MCF 10A (cell line): Measurements from ENCODE around the gene YWHAE. TPM values are rescaled to one million over a fixed set of nuclear protein-coding genes. Genes with fewer than 3 reads are reported as not detected.

Experiments
- BruUV-seq: library from RNA; stranded (reverse); fragments of 400-500 nt; replicated peaks from 2 replicates; lab custom pipeline; 2021; lab: Mats Ljungman, UMichigan
- CTCF ChIA-PET: fragments of 300-600 bp; sonication (Branson Sonifier 250); formaldehyde crosslinking; extraction: SDS; loops from one replicate; lab custom pipeline; 2021; ENCODE audit warnings: antibody characterized with exemption, inconsistent platforms; lab: Yijun Ruan, JAX
- POLR2A ChIA-PET: fragments of 300-600, 350-650 bp; sonication (Branson Sonifier 250); formaldehyde crosslinking; extraction: SDS; loops from one replicate; lab custom pipeline; 2020; ENCODE audit warnings: antibody characterized with exemption, inconsistent platforms; lab: Yijun Ruan, JAX
- DNase-seq: peaks from one replicate; pipeline ENCODE4 v3.0.0-alpha.2; 2018; ENCODE audit not compliant: unreplicated experiment
- H3K27ac Mint-ChIP-seq: one replicate; pipeline ENCODE4 v1.8.0; 2022; ENCODE audit warnings: mild to moderate bottlenecking, low read depth, mixed read lengths; ENCODE audit not compliant: unreplicated experiment
- H3K27me3 Mint-ChIP-seq: one replicate; pipeline ENCODE4 v1.8.0; 2022; ENCODE audit warnings: mixed read lengths; ENCODE audit not compliant: insufficient read depth, unreplicated experiment
- H3K36me3 Mint-ChIP-seq: one replicate; pipeline ENCODE4 v1.8.0; 2022; ENCODE audit warnings: mild to moderate bottlenecking, moderate library complexity, mixed read lengths; ENCODE audit not compliant: insufficient read depth, unreplicated experiment
- H3K4me1 Mint-ChIP-seq: one replicate; pipeline ENCODE4 v1.8.0; 2022; ENCODE audit warnings: mixed read lengths; ENCODE audit not compliant: insufficient read depth, unreplicated experiment
- H3K4me3 Mint-ChIP-seq: one replicate; pipeline ENCODE4 v1.8.0; 2022; ENCODE audit warnings: mild to moderate bottlenecking, moderate library complexity, mixed read lengths; ENCODE audit not compliant: unreplicated experiment
- H3K9me3 Mint-ChIP-seq: one replicate; pipeline ENCODE4 v1.8.0; 2022; ENCODE audit warnings: mixed read lengths; ENCODE audit not compliant: unreplicated experiment
- CTCF ChIP-seq: fragments of 200-600 bp; IDR thresholded peaks from one replicate; pipeline ENCODE4 v1.8.0; 2022; ENCODE audit warnings: antibody characterized with exemption, mild to moderate bottlenecking; ENCODE audit not compliant: unreplicated experiment
- intact Hi-C: fragments of 100-400 bp; cut with micrococcal nuclease; formaldehyde crosslinking; loops from 2 replicates; pipeline ENCODE4 v1.14.1; 2022
- total RNA-seq: library from RNA; stranded (reverse); gene quantifications from 2 replicates; pipeline ENCODE4 v1.2.3, GENCODE V29; 2022

The YWHAE gene
- total RNA-seq, 1 experiment from 2014 or later, result 813 TPM

DNA sequence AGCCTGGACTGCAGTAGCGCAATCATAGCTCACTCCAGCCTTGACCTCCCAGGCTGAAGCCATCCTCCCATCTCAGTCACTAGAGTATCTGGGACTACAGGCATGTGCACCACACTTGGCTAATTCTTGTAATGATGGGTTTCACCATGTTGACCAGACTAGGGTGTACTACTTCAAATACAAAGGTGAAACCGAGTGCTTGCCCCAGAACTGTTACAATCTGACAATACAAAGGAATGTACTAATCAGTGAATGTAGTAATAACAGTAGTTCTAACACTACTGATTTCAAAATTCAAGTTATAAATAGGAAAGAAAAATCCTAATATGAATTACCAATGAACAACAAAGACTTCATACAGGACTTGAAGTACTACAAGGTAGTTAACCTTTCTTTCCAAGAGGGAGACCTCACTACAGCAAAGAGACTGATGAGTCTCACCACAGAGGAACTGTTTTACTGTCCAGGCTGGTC is 31.6 kb upstream of the YWHAE start:
- Mint-ChIP-seq H3K36me3 (peaks cover 83% of the 10 kb centered on the region), H3K4me3 (no peak overlapping the region), H3K9me3 (no peaks in the 10 kb centered on the region), H3K27me3 (no peaks in the 10 kb centered on the region), H3K27ac (no peak overlapping the region), H3K4me1 (peaks cover 6% of the 10 kb centered on the region)
- no peak for DNase-seq
- intact Hi-C loops, result no loop called here
- no peak for TF ChIP-seq CTCF
- POLR2A ChIA-PET, result no interaction called here
- BruUV-seq, result no TSS peak
- CTCF ChIA-PET, result interaction anchor here (0.6 kb wide), 1 partner anchor 153 kb away, joined by 3 read pairs; no protein-coding TSS in a partner anchor

DNA sequence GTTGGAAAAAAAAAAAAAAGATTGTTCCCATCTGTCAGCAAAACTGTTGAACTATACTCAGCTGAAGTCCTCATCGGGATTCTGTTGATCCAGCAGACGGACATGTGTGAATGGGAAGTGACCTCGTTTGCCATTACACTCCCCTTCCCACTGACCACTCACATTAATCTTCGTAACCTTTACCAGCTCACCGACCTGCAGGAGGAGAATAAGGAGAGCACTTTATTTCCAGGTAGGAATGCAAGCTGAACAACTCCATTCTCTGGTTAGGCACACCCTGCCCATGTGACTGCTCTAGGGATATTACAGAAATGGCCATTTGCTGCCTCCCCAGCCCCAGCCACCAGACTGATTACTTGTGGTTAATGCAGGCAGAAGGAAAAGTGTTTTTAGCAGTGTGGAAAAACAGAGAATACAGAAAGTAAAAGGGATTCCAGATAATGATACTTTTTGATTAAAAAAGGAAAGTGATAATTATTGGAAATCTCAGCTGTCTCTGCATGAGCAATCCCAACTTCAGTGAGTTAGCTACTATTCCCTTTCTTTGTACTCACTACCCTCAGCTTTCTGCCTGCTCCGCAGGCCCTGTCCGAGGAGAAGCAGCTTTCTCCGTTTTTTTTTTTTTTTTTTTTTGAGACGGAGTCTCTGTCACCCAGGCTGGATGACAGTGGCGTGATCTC is 23.6 kb upstream of the YWHAE start:
- Mint-ChIP-seq H3K27ac (peak overlapping the region; percentile 77), H3K4me3 (peak overlapping the region; percentile 58), H3K36me3 (peaks cover 82% of the 10 kb centered on the region), H3K27me3 (no peaks in the 10 kb centered on the region), H3K9me3 (no peaks in the 10 kb centered on the region), H3K4me1 (peaks cover 23% of the 10 kb centered on the region)
- BruUV-seq, result no TSS peak
- intact Hi-C loops, result loop anchor here (2.0 kb wide), 1 partner anchor 59 kb away; no protein-coding TSS in a partner anchor
- no peak for TF ChIP-seq CTCF
- ChIA-PET POLR2A (interaction anchor here (0.6 to 2.5 kb wide), 12 partner anchors 10 to 406 kb away, joined by 3 to 16 read pairs (median 6); partner anchors contain the start of genes CRK, INPP5K, RPA1 and SMYD4), CTCF (interaction anchor here (0.6 to 1.3 kb wide), 3 partner anchors 17 to 58 kb away, joined by 4 to 7 read pairs (median 6); no protein-coding TSS in a partner anchor)
- DNase-seq, result peak; percentile 11

DNA sequence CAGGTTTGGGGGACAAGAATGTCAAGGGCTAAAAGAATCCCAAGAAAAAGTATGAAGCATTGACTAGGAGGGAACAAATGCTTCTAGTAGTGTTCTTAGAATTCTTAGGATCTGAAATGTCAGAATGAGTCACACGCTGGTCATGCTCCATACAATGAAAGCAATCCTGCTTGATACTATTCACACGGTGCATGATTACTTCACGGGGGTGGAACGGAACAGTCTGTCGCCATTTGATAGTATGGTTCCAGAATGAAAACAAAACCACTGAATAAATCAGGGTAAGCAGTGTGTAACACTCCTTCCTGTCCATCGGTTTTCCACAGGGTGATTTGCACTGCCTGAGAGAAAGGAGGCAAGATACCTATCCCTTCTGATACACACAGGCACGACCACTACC is 22.9 kb upstream of the YWHAE start:
- Mint-ChIP-seq H3K9me3 (no peaks in the 10 kb centered on the region), H3K27ac (peak overlapping the region; percentile 77), H3K4me1 (peaks cover 23% of the 10 kb centered on the region), H3K4me3 (peak overlapping the region; percentile 58), H3K27me3 (no peaks in the 10 kb centered on the region), H3K36me3 (peaks cover 82% of the 10 kb centered on the region)
- ChIA-PET POLR2A (interaction anchor here (0.6 to 2.5 kb wide), 12 partner anchors 9 to 677 kb away, joined by 3 to 16 read pairs (median 6); partner anchors contain the start of genes CRK, INPP5K, RPA1 and SMYD4), CTCF (interaction anchor here (0.6 to 1.3 kb wide), 2 partner anchors 33 to 58 kb away, joined by 3 to 7 read pairs; partner anchors contain the start of gene CRK)
- TF ChIP-seq CTCF, result no peak
- BruUV-seq, result no TSS peak
- intact Hi-C loops, result loop anchor here (2.0 kb wide), 1 partner anchor 58 kb away; no protein-coding TSS in a partner anchor
- DNase-seq, result peak; percentile 94

GRCh38 chr17:1421470-1421869 is 21.4 kb upstream of the YWHAE start:
- Mint-ChIP-seq H3K9me3 (no peaks in the 10 kb centered on the region), H3K4me3 (no peak overlapping the region), H3K27me3 (no peaks in the 10 kb centered on the region), H3K36me3 (peaks cover 80% of the 10 kb centered on the region), H3K4me1 (peaks cover 23% of the 10 kb centered on the region), H3K27ac (no peak overlapping the region)
- no peak for TF ChIP-seq CTCF
- intact Hi-C loops, result no loop called here
- ChIA-PET POLR2A (interaction anchor here (2.3 to 2.4 kb wide), 2 partner anchors 21 to 56 kb away, joined by 12 to 16 read pairs; partner anchors contain the start of gene YWHAE), CTCF (no interaction called here)
- no TSS peak for BruUV-seq
- no peak for DNase-seq
